Measurements from ENCODE around the gene WASF2. TPM values are rescaled to one million over a fixed set of nuclear protein-coding genes. Genes with fewer than 3 reads are reported as not detected.
A peak's percentile ranks its signal among the peaks of the same experiment; 100 is the strongest.

WASF2 gene
- total RNA-seq, 2 experiments from 2014 or later = 108 to 111 TPM

DNA sequence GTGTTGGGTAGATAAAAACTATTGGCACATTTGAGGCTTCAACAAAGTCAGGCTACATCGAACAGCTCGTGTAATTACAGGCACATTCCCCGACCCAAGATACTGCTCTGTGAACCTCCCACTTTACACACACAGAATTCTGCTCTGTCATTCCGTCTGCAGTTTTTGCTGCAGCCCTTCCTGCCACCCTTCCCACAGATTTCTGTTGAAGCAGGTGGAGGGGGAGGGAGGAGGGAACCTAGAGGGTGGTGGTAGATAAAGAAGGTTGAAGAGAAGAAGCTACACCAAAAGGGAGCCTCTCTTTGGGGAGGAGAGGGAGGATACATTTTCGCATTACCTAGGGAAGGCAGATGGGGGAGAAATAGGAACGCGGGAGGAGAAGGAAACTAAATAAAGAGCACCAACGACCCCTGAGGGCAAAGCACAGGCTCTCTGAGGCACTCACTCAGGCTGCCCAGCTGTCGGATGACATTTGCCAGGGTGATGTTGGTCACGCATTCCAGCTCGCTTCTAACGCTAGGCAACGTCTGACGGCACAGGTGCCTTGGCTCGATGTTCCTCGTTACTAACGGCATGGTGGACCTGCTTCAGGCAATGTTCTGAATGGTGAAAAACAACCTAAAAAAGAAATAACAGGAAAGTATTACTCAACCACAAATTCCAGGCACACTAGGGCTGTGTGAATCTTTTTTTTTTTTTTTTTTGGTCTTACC, 61.5 kb downstream of the WASF2 start:
- peak overlapping the region; percentile 63 for H3K4me3 Mint-ChIP-seq
- TF ChIP-seq, protein P1, sequence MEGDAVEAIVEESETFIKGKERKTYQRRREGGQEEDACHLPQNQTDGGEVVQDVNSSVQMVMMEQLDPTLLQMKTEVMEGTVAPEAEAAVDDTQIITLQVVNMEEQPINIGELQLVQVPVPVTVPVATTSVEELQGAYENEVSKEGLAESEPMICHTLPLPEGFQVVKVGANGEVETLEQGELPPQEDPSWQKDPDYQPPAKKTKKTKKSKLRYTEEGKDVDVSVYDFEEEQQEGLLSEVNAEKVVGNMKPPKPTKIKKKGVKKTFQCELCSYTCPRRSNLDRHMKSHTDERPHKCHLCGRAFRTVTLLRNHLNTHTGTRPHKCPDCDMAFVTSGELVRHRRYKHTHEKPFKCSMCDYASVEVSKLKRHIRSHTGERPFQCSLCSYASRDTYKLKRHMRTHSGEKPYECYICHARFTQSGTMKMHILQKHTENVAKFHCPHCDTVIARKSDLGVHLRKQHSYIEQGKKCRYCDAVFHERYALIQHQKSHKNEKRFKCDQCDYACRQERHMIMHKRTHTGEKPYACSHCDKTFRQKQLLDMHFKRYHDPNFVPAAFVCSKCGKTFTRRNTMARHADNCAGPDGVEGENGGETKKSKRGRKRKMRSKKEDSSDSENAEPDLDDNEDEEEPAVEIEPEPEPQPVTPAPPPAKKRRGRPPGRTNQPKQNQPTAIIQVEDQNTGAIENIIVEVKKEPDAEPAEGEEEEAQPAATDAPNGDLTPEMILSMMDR (IDR thresholded peaks at IDR 0.05) = no peak
- DNase-seq (peak; percentile 54), ATAC-seq (peak; percentile 75)
- intact Hi-C loops (cut with micrococcal nuclease) = no loop called here
- peak overlapping the region; percentile 80 for H3K27ac Mint-ChIP-seq
- no peaks in the 10 kb centered on the region for H3K9me3 Mint-ChIP-seq
- peaks cover 34% of the 10 kb centered on the region for H3K36me3 Mint-ChIP-seq (ENCODE audit: low read depth)
- CTCF ChIA-PET = interaction anchor here (0.8 to 3.9 kb wide), 8 partner anchors 12 to 235 kb away, joined by 3 to 14 read pairs (median 4); no protein-coding TSS in a partner anchor
- H3K27me3 Mint-ChIP-seq = no peaks in the 10 kb centered on the region
- peaks cover 72% of the 10 kb centered on the region for H3K4me1 Mint-ChIP-seq (ENCODE audit: low read depth)
- POLR2A ChIA-PET = interaction anchor here (1.2 to 1.6 kb wide), 2 partner anchors 15 to 56 kb away, joined by 4 to 8 read pairs; no protein-coding TSS in a partner anchor

DNA sequence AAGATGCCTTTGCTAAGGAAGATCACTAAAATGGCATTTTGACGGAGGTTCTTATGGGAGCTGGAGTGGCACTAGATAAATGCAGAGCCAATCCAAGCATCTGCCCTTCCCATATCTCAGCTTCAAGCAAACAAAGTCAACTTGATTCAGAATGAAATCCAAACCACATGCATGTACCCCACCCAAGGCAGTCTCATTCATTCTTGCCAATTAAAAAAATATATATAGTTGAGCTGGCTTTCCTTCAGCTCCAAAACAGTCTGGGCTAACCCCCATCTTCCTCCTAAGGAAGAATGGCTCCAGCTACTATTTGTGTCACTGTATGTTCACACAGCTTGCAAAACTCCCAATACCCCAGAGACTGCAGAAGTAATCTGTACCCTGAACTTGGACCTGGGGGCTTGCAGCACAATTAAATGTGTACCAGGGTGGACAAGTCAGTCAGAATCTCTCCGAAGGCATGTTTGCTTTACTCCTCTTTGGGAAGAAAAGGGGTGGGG, 62.1 kb downstream of the WASF2 start:
- Mint-ChIP-seq H3K9me3 (no peaks in the 10 kb centered on the region), H3K4me3 (peak overlapping the region; percentile 63), H3K4me1 (ENCODE audit: low read depth) (peaks cover 69% of the 10 kb centered on the region), H3K27me3 (no peaks in the 10 kb centered on the region), H3K36me3 (ENCODE audit: low read depth) (peaks cover 34% of the 10 kb centered on the region), H3K27ac (peak overlapping the region; percentile 80)
- DNase-seq (no peak), ATAC-seq (no peak)
- ChIA-PET CTCF (interaction anchor here (0.8 to 3.9 kb wide), 6 partner anchors 12 to 235 kb away, joined by 3 to 14 read pairs (median 4); no protein-coding TSS in a partner anchor), POLR2A (interaction anchor here (1.2 to 1.6 kb wide), 2 partner anchors 16 to 56 kb away, joined by 4 to 8 read pairs; no protein-coding TSS in a partner anchor)
- intact Hi-C loops (cut with micrococcal nuclease) = no loop called here
- TF ChIP-seq, protein P1 (IDR thresholded peaks at IDR 0.05) = no peak

DNA sequence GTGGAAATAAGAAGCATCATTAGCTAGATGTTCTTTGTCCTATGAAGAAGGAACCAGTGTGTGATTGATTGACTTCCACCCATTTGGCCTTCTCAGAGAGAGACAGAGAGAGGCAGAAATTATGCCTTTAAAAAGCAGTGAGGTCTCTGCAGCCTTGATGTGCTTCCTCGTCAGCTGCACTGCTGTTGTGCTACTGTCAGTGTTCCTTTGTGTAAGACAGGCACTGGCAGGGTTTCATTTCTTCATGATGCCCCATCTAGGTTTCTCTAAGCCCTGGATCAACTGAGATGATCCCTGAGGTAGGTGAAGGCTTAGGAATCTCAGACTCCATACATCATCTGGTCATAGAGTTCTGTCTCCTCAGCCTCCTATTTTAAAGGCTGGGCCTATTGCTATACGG, 62.6 kb downstream of the WASF2 start:
- Mint-ChIP-seq H3K4me3 (no peak overlapping the region), H3K27me3 (no peaks in the 10 kb centered on the region), H3K9me3 (no peaks in the 10 kb centered on the region), H3K36me3 (ENCODE audit: low read depth) (peaks cover 37% of the 10 kb centered on the region), H3K4me1 (ENCODE audit: low read depth) (peaks cover 75% of the 10 kb centered on the region), H3K27ac (peak overlapping the region; percentile 70)
- ChIA-PET CTCF (interaction anchor here (1.2 to 3.9 kb wide), 5 partner anchors 11 to 236 kb away, joined by 3 to 14 read pairs (median 4); no protein-coding TSS in a partner anchor), POLR2A (interaction anchor here (1.6 kb wide), 1 partner anchor 57 kb away, joined by 8 read pairs; no protein-coding TSS in a partner anchor)
- DNase-seq = no peak
- TF ChIP-seq, protein P1 (IDR thresholded peaks at IDR 0.05) = no peak
- intact Hi-C loops (cut with micrococcal nuclease) = no loop called here
- ATAC-seq = no peak

DNA sequence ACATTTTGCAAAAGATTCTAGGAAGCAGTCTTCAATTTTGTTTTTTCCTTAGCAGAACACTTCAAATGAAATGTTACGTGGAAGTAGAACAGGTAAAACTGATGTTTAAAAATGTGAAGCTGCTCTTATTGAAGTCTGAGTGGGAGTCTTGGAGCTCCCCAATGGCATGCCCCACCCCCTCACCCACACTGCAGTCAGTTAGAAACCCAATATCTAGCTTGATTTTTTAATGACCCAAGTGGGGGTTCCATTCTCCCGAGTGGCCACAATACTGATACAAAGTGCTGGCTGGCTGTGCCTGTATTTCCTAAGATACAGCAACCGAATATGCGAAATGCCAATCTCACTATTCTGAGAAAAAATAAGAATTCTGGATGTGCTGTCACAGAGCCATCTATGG, 66.3 kb downstream of the WASF2 start:
- Mint-ChIP-seq H3K27ac (peak overlapping the region; percentile 31), H3K36me3 (ENCODE audit: low read depth) (peaks cover 33% of the 10 kb centered on the region), H3K9me3 (no peaks in the 10 kb centered on the region), H3K27me3 (no peaks in the 10 kb centered on the region), H3K4me3 (no peak overlapping the region), H3K4me1 (ENCODE audit: low read depth) (peaks cover 63% of the 10 kb centered on the region)
- ATAC-seq (no peak), DNase-seq (no peak)
- TF ChIP-seq, protein P1 (IDR thresholded peaks at IDR 0.05) = no peak
- intact Hi-C loops (cut with micrococcal nuclease) = no loop called here
- ChIA-PET POLR2A (interaction anchor here (0.6 to 0.7 kb wide), 2 partner anchors 13 to 16 kb away, joined by 3 to 4 read pairs; no protein-coding TSS in a partner anchor), CTCF (interaction anchor here (1.1 to 2.0 kb wide), 5 partner anchors 8 to 183 kb away, joined by 3 to 6 read pairs (median 4); no protein-coding TSS in a partner anchor)

All from activated CD8-positive, alpha-beta T cell treated with anti-CD3 and anti-CD28 coated beads for 36 hours (primary cell).